Measurements from ENCODE around the gene KRTAP16-1.

The KRTAP16-1 gene

GRCh38 chr17:41301204-41301790 lies 7.8 kb downstream of the KRTAP16-1 start:
- Histone ChIP-seq H3K27me3 (ENCODE audit: insufficient read depth, low read depth) (no peaks in the 10 kb centered on the region), H3K27ac (no peak overlapping the region), H3K4me1 (ENCODE audit: low read depth, poor library complexity, severe bottlenecking) (no peaks in the 10 kb centered on the region), H2AFZ (ENCODE audit: low read depth) (no peak overlapping the region), H3K79me2 (ENCODE audit: insufficient read depth, low read depth) (no peaks in the 10 kb centered on the region), H3K36me3 (ENCODE audit: insufficient read depth) (no peaks in the 10 kb centered on the region), H4K20me1 (ENCODE audit: insufficient read depth) (no peaks in the 10 kb centered on the region), H3K4me3 (IDR thresholded peaks at IDR 0.05; ENCODE audit: insufficient read depth, low read depth, low read length) (no peak overlapping the region), H3K4me2 (no peak overlapping the region), H3K9ac (no peak overlapping the region)
- no peak for TF ChIP-seq CTCF (conservative IDR thresholded peaks at IDR 0.05; ENCODE audit: low read depth, low read length)

- H3K4me3 ChIP-seq (IDR thresholded peaks at IDR 0.05; ENCODE audit: insufficient read depth, low read depth, low read length): no peak overlapping the region
- H3K36me3 ChIP-seq (ENCODE audit: insufficient read depth): no peaks in the 10 kb centered on the region
- H3K27me3 ChIP-seq (ENCODE audit: insufficient read depth, low read depth): no peaks in the 10 kb centered on the region
- H3K9ac ChIP-seq: no peak overlapping the region
- no peak overlapping the region for H3K4me2 ChIP-seq
- no peaks in the 10 kb centered on the region for H3K79me2 ChIP-seq (ENCODE audit: insufficient read depth, low read depth)
- H3K27ac ChIP-seq: no peak overlapping the region
- H2AFZ ChIP-seq (ENCODE audit: low read depth): no peak overlapping the region
- no peak for TF ChIP-seq CTCF (conservative IDR thresholded peaks at IDR 0.05; ENCODE audit: low read depth, low read length)
- no peaks in the 10 kb centered on the region for H4K20me1 ChIP-seq (ENCODE audit: insufficient read depth)
- no peaks in the 10 kb centered on the region for H3K4me1 ChIP-seq (ENCODE audit: low read depth, poor library complexity, severe bottlenecking)
Measured at GRCh38 chr17:41298458-41299135, 10.5 kb downstream of the KRTAP16-1 start.

- H3K27me3 ChIP-seq (ENCODE audit: insufficient read depth, low read depth): no peaks in the 10 kb centered on the region
- H3K9ac ChIP-seq: no peak overlapping the region
- H3K4me1 ChIP-seq (ENCODE audit: low read depth, poor library complexity, severe bottlenecking): no peaks in the 10 kb centered on the region
- no peaks in the 10 kb centered on the region for H3K36me3 ChIP-seq (ENCODE audit: insufficient read depth)
- no peak overlapping the region for H3K27ac ChIP-seq
- H2AFZ ChIP-seq (ENCODE audit: low read depth): no peak overlapping the region
- no peak overlapping the region for H3K4me3 ChIP-seq (IDR thresholded peaks at IDR 0.05; ENCODE audit: insufficient read depth, low read depth, low read length)
- no peak for TF ChIP-seq CTCF (conservative IDR thresholded peaks at IDR 0.05; ENCODE audit: low read depth, low read length)
- no peaks in the 10 kb centered on the region for H3K79me2 ChIP-seq (ENCODE audit: insufficient read depth, low read depth)
- no peak overlapping the region for H3K4me2 ChIP-seq
- no peaks in the 10 kb centered on the region for H4K20me1 ChIP-seq (ENCODE audit: insufficient read depth)
Measured at GRCh38 chr17:41296846-41297245, 12.3 kb downstream of the KRTAP16-1 start.

GRCh38 chr17:41294016-41294415 lies 15.1 kb downstream of the KRTAP16-1 start:
- H3K4me3 ChIP-seq (IDR thresholded peaks at IDR 0.05; ENCODE audit: insufficient read depth, low read depth, low read length): no peak overlapping the region
- no peaks in the 10 kb centered on the region for H3K27me3 ChIP-seq (ENCODE audit: insufficient read depth, low read depth)
- H3K27ac ChIP-seq: no peak overlapping the region
- H3K79me2 ChIP-seq (ENCODE audit: insufficient read depth, low read depth): no peaks in the 10 kb centered on the region
- no peaks in the 10 kb centered on the region for H3K36me3 ChIP-seq (ENCODE audit: insufficient read depth)
- H3K4me2 ChIP-seq: no peak overlapping the region
- no peak for TF ChIP-seq CTCF (conservative IDR thresholded peaks at IDR 0.05; ENCODE audit: low read depth, low read length)
- no peaks in the 10 kb centered on the region for H4K20me1 ChIP-seq (ENCODE audit: insufficient read depth)
- H3K9ac ChIP-seq: no peak overlapping the region
- no peak overlapping the region for H2AFZ ChIP-seq (ENCODE audit: low read depth)
- no peaks in the 10 kb centered on the region for H3K4me1 ChIP-seq (ENCODE audit: low read depth, poor library complexity, severe bottlenecking)
